ENCODE measurements around the gene UHRF1. TPM values are rescaled to one million over a fixed set of nuclear protein-coding genes. Genes with fewer than 3 reads are reported as not detected.

UHRF1 gene
- total and polyA plus RNA-seq, 2 of the 4 experiments (the other 2 are of a cell fraction) = 47.4 to 57.4 TPM

- TF ChIP-seq ELK1 (IDR thresholded peaks at IDR 0.05; ENCODE audit: borderline replicate concordance, low read depth, low read length) (no peak), RFX5 (IDR thresholded peaks at IDR 0.05; ENCODE audit: low read depth, low read length) (no peak), BHLHE40 (IDR thresholded peaks at IDR 0.05; ENCODE audit: low read depth, low read length) (no peak), MAFK (IDR thresholded peaks at IDR 0.05; ENCODE audit: low read depth, low read length) (no peak)
Observed at GRCh38 chr19:4923276-4923747, 14.0 kb downstream of the UHRF1 start (continued).

GRCh38 chr19:4929186-4929585 lies 19.9 kb downstream of the UHRF1 start:
- intact Hi-C loops (cut with micrococcal nuclease) (no loop called here), dilution Hi-C loops (cut with HindIII; ENCODE audit: low sequenced_read_pairs, unreplicated experiment) (no loop called here), in situ Hi-C loops (cut with MboI; ENCODE audit: low sequenced_read_pairs) (no loop called here)
- Histone ChIP-seq H2AK9ac (replicated peaks; ENCODE audit: low read depth, low read length, poor library complexity) (peak overlapping the region; percentile 65), H3K18ac (ENCODE audit: low read depth, low read length) (no peak overlapping the region), H3K14ac (replicated peaks; ENCODE audit: low read depth, low read length) (no peak overlapping the region), H2BK5ac (ENCODE audit: low read depth, low read length, poor library complexity, severe bottlenecking) (no peak overlapping the region), H3K4me3 (ENCODE audit: insufficient read depth, low read depth, low read length) (no peak overlapping the region), H4K5ac (ENCODE audit: low read depth, low read length) (no peak overlapping the region), H2BK120ac (ENCODE audit: low read depth, low read length) (no peak overlapping the region), H4K8ac (ENCODE audit: low read depth in 2 of 2, low read length in 2 of 2) (no peak overlapping the region), H3K4me2 (ENCODE audit: low read depth, low read length) (no peak overlapping the region), H4K91ac (ENCODE audit: insufficient read depth, low read depth, low read length) (no peak overlapping the region), H3K79me1 (ENCODE audit: low read depth in 1 of 2, low read length in 2 of 2) (peaks cover 27 to 77% of the 10 kb centered on the region in 2 experiments), H2AK5ac (ENCODE audit: low read depth, low read length) (no peak overlapping the region), H3K36me3 (ENCODE audit: control insufficient read depth, insufficient read depth, low read length) (peaks cover 23% of the 10 kb centered on the region), H3K56ac (ENCODE audit: extremely low read depth, insufficient read depth, low read length) (no peak overlapping the region), H2AFZ (replicated peaks; ENCODE audit: low read length, poor library complexity) (peak overlapping the region; percentile 39), H2BK15ac (ENCODE audit: low read depth, low read length) (no peak overlapping the region), H3K4me1 (ENCODE audit: control insufficient read depth, insufficient read depth, low read length) (peaks cover 4% of the 10 kb centered on the region; the same call in 1 of the 2 replicates), H3K27ac (ENCODE audit: insufficient read depth, low read length) (no peak overlapping the region), H2BK20ac (ENCODE audit: low read depth, low read length) (no peak overlapping the region), H3K4ac (ENCODE audit: low read depth, low read length) (no peak overlapping the region), H3K27me3 (ENCODE audit: control insufficient read depth, insufficient read depth, low read length) (no peaks in the 10 kb centered on the region), H3K23ac (ENCODE audit: low read depth, low read length) (no peak overlapping the region), H3K9me1 (ENCODE audit: insufficient read depth, low read length) (peaks cover 6% of the 10 kb centered on the region; the same call in 1 of the 2 replicates), H4K20me1 (ENCODE audit: insufficient read depth, low read length) (peaks cover 44% of the 10 kb centered on the region), H3K9me3 (ENCODE audit: control insufficient read depth, insufficient read depth, low read length) (no peaks in the 10 kb centered on the region), H3K9ac (ENCODE audit: low read depth, low read length) (no peak overlapping the region)
- DNase-seq (no peak), ATAC-seq (ENCODE audit: low read depth) (no peak)
- no peak for TF ChIP-seq MAZ (IDR thresholded peaks at IDR 0.05; ENCODE audit: borderline replicate concordance, low read depth, low read length)
- TF ChIP-seq SMC3 (IDR thresholded peaks at IDR 0.05; ENCODE audit: low read depth, low read length) = no peak
- TF ChIP-seq CHD1 (IDR thresholded peaks at IDR 0.05; ENCODE audit: low read depth, low read length) = no peak
- TF ChIP-seq MXI1 (IDR thresholded peaks at IDR 0.05; ENCODE audit: borderline replicate concordance, low read depth, low read length) = no peak
- no peak for TF ChIP-seq CTCF (conservative IDR thresholded peaks at IDR 0.05; ENCODE audit: low read depth, low read length)
- TF ChIP-seq NFE2L2 (IDR thresholded peaks at IDR 0.05; ENCODE audit: low read depth, low read length) = no peak
- TF ChIP-seq FOS (IDR thresholded peaks at IDR 0.05; ENCODE audit: low read depth, low read length) = no peak
- TF ChIP-seq RAD21 (IDR thresholded peaks at IDR 0.05; ENCODE audit: low read length) = no peak
- no peak for TF ChIP-seq RCOR1 (IDR thresholded peaks at IDR 0.05; ENCODE audit: insufficient replicate concordance, low read length)
- TF ChIP-seq CEBPB (IDR thresholded peaks at IDR 0.05; ENCODE audit: low read depth, low read length) = no peak
- POLR2A ChIA-PET (ENCODE audit: unreplicated experiment) = no interaction called here
- CTCF ChIA-PET = interaction anchor here (1.1 kb wide), 1 partner anchor 9 kb away, joined by 6 read pairs; no protein-coding TSS in a partner anchor
- 96% methylated on average over 8 of the region's 22 CpGs; no CpG with 5 or more reads in 1 of the 2 experiments for WGBS, 2 experiments (ENCODE audit: extremely low coverage in 2 of 2, insufficient read length in 1 of 2)
- BruUV-seq (replicated peaks) = no TSS peak
